Stomach smooth muscle (tissue), 2 donors: ENCODE data around the gene POR.
A peak's percentile ranks its signal among the peaks of the same experiment; 100 is the strongest.
"Not testable (repeated sequence)": the region's sequence is repeated elsewhere in the genome, so short reads cannot be mapped to it uniquely, and the experiment has no call there.

Experiments used
- H3K27ac ChIP-seq: one replicate; pipeline ENCODE4 v1.7.0; 2013; ENCODE audit warnings: mild to moderate bottlenecking, low read length, inconsistent platforms
- H3K27me3 ChIP-seq, 2 donors: one replicate each; pipeline ENCODE4 v1.7.0; 2013; ENCODE audit warnings: low read length in 2 of 2; ENCODE audit not compliant: insufficient read depth in 2 of 2, control insufficient read depth in 1 of 2
- H3K36me3 ChIP-seq, 2 donors: one replicate each; pipeline ENCODE4 v1.7.0; 2013; ENCODE audit warnings: low read length in 2 of 2; ENCODE audit not compliant: control insufficient read depth in 2 of 2, insufficient read depth in 2 of 2
- H3K4me1 ChIP-seq: one replicate; pipeline ENCODE4 v1.7.0; 2013; ENCODE audit warnings: low read length; ENCODE audit not compliant: control insufficient read depth, insufficient read depth
- H3K4me3 ChIP-seq, 2 donors: one replicate each; pipeline ENCODE4 v1.7.0; 2013; ENCODE audit warnings: low read length in 2 of 2
- H3K9ac ChIP-seq, 2 donors: one replicate each; pipeline ENCODE4 v1.7.0; 2013; ENCODE audit warnings: low read length in 2 of 2, mild to moderate bottlenecking in 1 of 2
- H3K9me3 ChIP-seq, 2 donors: one replicate each; pipeline ENCODE4 v1.7.0; 2013; ENCODE audit warnings: low read length in 2 of 2; ENCODE audit not compliant: control insufficient read depth in 2 of 2
- donor health status: healthy.
- donor health status: Pancreatic carcinoma.

POR gene

GRCh38 chr7:75875113-75876080 lies 39.6 kb upstream of the POR start:
- H3K9me3 ChIP-seq, result no peaks in the 10 kb centered on the region
- no peak overlapping the region for H3K4me3 ChIP-seq
- no peak overlapping the region for H3K9ac ChIP-seq
- no peak overlapping the region for H3K27ac ChIP-seq
- peaks cover 27% of the 10 kb centered on the region for H3K4me1 ChIP-seq
- H3K27me3 ChIP-seq, result no peaks in the 10 kb centered on the region
- no peaks in the 10 kb centered on the region for H3K36me3 ChIP-seq

GRCh38 chr7:75876126-75876881 lies 38.7 kb upstream of the POR start:
- no peaks in the 10 kb centered on the region for H3K9me3 ChIP-seq
- peaks cover 32% of the 10 kb centered on the region for H3K4me1 ChIP-seq
- H3K4me3 ChIP-seq, result no peak overlapping the region
- H3K36me3 ChIP-seq, result peaks cover 0 to 3% of the 10 kb centered on the region in 2 donors
- H3K27me3 ChIP-seq, result no peaks in the 10 kb centered on the region
- H3K9ac ChIP-seq, result no peak overlapping the region
- no peak overlapping the region for H3K27ac ChIP-seq

- Histone ChIP-seq H3K4me3 (peak overlapping the region; percentile 64 to 76), H3K27ac (no peak overlapping the region), H3K9ac (peak overlapping the region; percentile 38 to 69), H3K36me3 (peaks cover 11 to 17% of the 10 kb centered on the region in 2 donors), H3K4me1 (peaks cover 25% of the 10 kb centered on the region), H3K27me3 (no peaks in the 10 kb centered on the region), H3K9me3 (no peaks in the 10 kb centered on the region)
Measured at GRCh38 chr7:75878312-75878768, 36.6 kb upstream of the POR start.

GRCh38 chr7:75878769-75879611 lies 36.0 kb upstream of the POR start, which contains the start of gene RHBDD2:
TSS of gene RHBDD2 (plus strand) at chr7:75879034. CDS start at chr7:75879083, 49 bp downstream.
- H3K4me1 ChIP-seq, result peaks cover 25% of the 10 kb centered on the region
- no peaks in the 10 kb centered on the region for H3K9me3 ChIP-seq
- peak within 1 kb of the TSS; percentile 93 to 95 for H3K4me3 ChIP-seq
- H3K9ac ChIP-seq, result peak within 1 kb of the TSS; percentile 87 to 88
- peak within 1 kb of the TSS; percentile 46 for H3K27ac ChIP-seq
- H3K36me3 ChIP-seq, result peaks cover 13 to 19% of the 10 kb centered on the region in 2 donors
- no peaks in the 10 kb centered on the region for H3K27me3 ChIP-seq

- H3K4me3 ChIP-seq, result peak overlapping the region; percentile 93 to 95
- peaks cover 18 to 26% of the 10 kb centered on the region in 2 donors for H3K36me3 ChIP-seq
- no peak overlapping the region for H3K27ac ChIP-seq
- H3K27me3 ChIP-seq, result no peaks in the 10 kb centered on the region
- H3K4me1 ChIP-seq, result peaks cover 25% of the 10 kb centered on the region
- no peaks in the 10 kb centered on the region for H3K9me3 ChIP-seq
- H3K9ac ChIP-seq, result peak overlapping the region; percentile 87 to 88
Measured at GRCh38 chr7:75879771-75880184, 35.2 kb upstream of the POR start.

GRCh38 chr7:75880242-75880641 lies 34.7 kb upstream of the POR start:
- peak overlapping the region in 1 of 2 donors; percentile 88 for H3K9ac ChIP-seq
- no peaks in the 10 kb centered on the region for H3K9me3 ChIP-seq
- peaks cover 25% of the 10 kb centered on the region for H3K4me1 ChIP-seq
- no peak overlapping the region for H3K27ac ChIP-seq
- peak overlapping the region; percentile 93 to 95 for H3K4me3 ChIP-seq
- peaks cover 20 to 27% of the 10 kb centered on the region in 2 donors for H3K36me3 ChIP-seq
- H3K27me3 ChIP-seq, result no peaks in the 10 kb centered on the region

GRCh38 chr7:75881436-75882095 lies 33.4 kb upstream of the POR start:
- no peak overlapping the region for H3K4me3 ChIP-seq
- H3K9ac ChIP-seq, result no peak overlapping the region
- H3K27ac ChIP-seq, result no peak overlapping the region
- H3K36me3 ChIP-seq, result peaks cover 26 to 35% of the 10 kb centered on the region in 2 donors
- H3K9me3 ChIP-seq, result no peaks in the 10 kb centered on the region
- no peaks in the 10 kb centered on the region for H3K27me3 ChIP-seq
- H3K4me1 ChIP-seq, result peaks cover 25% of the 10 kb centered on the region

GRCh38 chr7:75883265-75883824 lies 31.6 kb upstream of the POR start:
- not testable (repeated sequence) for H3K9ac ChIP-seq, H3K4me3 ChIP-seq, H3K9me3 ChIP-seq, H3K27ac ChIP-seq, H3K27me3 ChIP-seq
- H3K36me3 ChIP-seq, result peaks cover 26 to 44% of the 10 kb centered on the region in 2 donors
- peaks cover 21% of the 10 kb centered on the region for H3K4me1 ChIP-seq

GRCh38 chr7:75884476-75884875 lies 30.5 kb upstream of the POR start:
- H3K27me3 ChIP-seq, result no peaks in the 10 kb centered on the region
- peaks cover 18% of the 10 kb centered on the region for H3K4me1 ChIP-seq
- peaks cover 26 to 45% of the 10 kb centered on the region in 2 donors for H3K36me3 ChIP-seq
- no peaks in the 10 kb centered on the region for H3K9me3 ChIP-seq
- no peak overlapping the region for H3K27ac ChIP-seq
- no peak overlapping the region for H3K9ac ChIP-seq
- no peak overlapping the region for H3K4me3 ChIP-seq
